Large intestine (tissue), 12 donors: Measurements from ENCODE around the gene DMAC2L. TPM values are rescaled to one million over a fixed set of nuclear protein-coding genes. Genes with fewer than 3 reads are reported as not detected.

Experiments
- DNase-seq, 2 donors: peaks; one replicate each; pipeline versions ENCODE4 v3.0.0 to v3.0.0-alpha.2; 2013
- H3K27ac ChIP-seq: one replicate; pipeline ENCODE4 v1.5.1; 2013; ENCODE audit warnings: low read length
- H3K27me3 ChIP-seq: 2 replicates; pipeline ENCODE4 v1.6.1; 2013; ENCODE audit warnings: low read length; ENCODE audit not compliant: control insufficient read depth, insufficient read depth
- H3K36me3 ChIP-seq: 2 replicates; pipeline ENCODE4 v1.6.1; 2013; ENCODE audit warnings: low read length; ENCODE audit not compliant: control insufficient read depth, insufficient read depth
- H3K4me1 ChIP-seq: one replicate; pipeline ENCODE4 v1.6.1; 2013; ENCODE audit warnings: low read length; ENCODE audit not compliant: control insufficient read depth, insufficient read depth
- H3K4me3 ChIP-seq: one replicate; pipeline ENCODE4 v1.5.1; 2013; ENCODE audit warnings: low read length
- H3K9me3 ChIP-seq: one replicate; pipeline ENCODE4 v1.6.1; 2013; ENCODE audit warnings: mild to moderate bottlenecking, low read depth, low read length, moderate library complexity; ENCODE audit not compliant: control insufficient read depth
- WGBS: methylation state at CpG from one replicate; pipeline ENCODE4 v1.1.5; 2013; ENCODE audit warnings: low lambda C conversion rate; ENCODE audit not compliant: insufficient coverage; 5-methylcytosine and 5-hydroxymethylcytosine counted together
- long read RNA-seq, 11 donors: transcript quantifications; one replicate each; lab custom pipeline, GENCODE V29; 2026
- polyA plus RNA-seq: library from polyadenylated mRNA; unstranded; fragments of 120-200 nt; gene quantifications from one replicate; pipeline ENCODE4 v1.2.1, GENCODE V29; 2013

DMAC2L gene, protein sequence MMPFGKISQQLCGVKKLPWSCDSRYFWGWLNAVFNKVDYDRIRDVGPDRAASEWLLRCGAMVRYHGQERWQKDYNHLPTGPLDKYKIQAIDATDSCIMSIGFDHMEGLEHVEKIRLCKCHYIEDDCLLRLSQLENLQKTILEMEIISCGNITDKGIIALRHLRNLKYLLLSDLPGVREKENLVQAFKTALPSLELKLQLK
- 17.7 TPM for polyA plus RNA-seq
- long read RNA-seq, donor 1, partial matches to known transcripts = 7 of 8 reads
- long read RNA-seq, donor 1, other reads (novel, unspliced or antisense) = 0 of 8 reads
- long read RNA-seq, donor 2, transcript ATP5S-207 (5 exons, 2,008 nt) = major isoform, 7 of 19 reads
- long read RNA-seq, donor 2, partial matches to known transcripts = 6 of 19 reads
- long read RNA-seq, donor 2, other reads (novel, unspliced or antisense) = 6 of 19 reads
- long read RNA-seq, donor 3 = 0 reads
- long read RNA-seq, donor 4, partial matches to known transcripts = 0 of 1 reads
- long read RNA-seq, donor 4, other reads (novel, unspliced or antisense) = 0 of 1 reads
- long read RNA-seq, donor 5, partial matches to known transcripts = 8 of 12 reads
- long read RNA-seq, donor 5, other reads (novel, unspliced or antisense) = 0 of 12 reads
- long read RNA-seq, donor 6, partial matches to known transcripts = 0 of 4 reads
- long read RNA-seq, donor 6, other reads (novel, unspliced or antisense) = 0 of 4 reads
- long read RNA-seq, donor 7 = 0 reads
- long read RNA-seq, donor 8, partial matches to known transcripts = 0 of 4 reads
- long read RNA-seq, donor 8, other reads (novel, unspliced or antisense) = 0 of 4 reads
- long read RNA-seq, donor 9, transcript ATP5S-207 (5 exons, 2,008 nt) = major isoform, 8 of 9 reads
- long read RNA-seq, donor 9, partial matches to known transcripts = 0 of 9 reads
- long read RNA-seq, donor 9, other reads (novel, unspliced or antisense) = 0 of 9 reads
- long read RNA-seq, donor 10, transcript ATP5S-207 (5 exons, 2,008 nt) = major isoform, 5 of 6 reads
- long read RNA-seq, donor 10, partial matches to known transcripts = 0 of 6 reads
- long read RNA-seq, donor 10, other reads (novel, unspliced or antisense) = 0 of 6 reads
- long read RNA-seq, donor 11, partial matches to known transcripts = 0 of 7 reads
- long read RNA-seq, donor 11, other reads (novel, unspliced or antisense) = 0 of 7 reads

DNA sequence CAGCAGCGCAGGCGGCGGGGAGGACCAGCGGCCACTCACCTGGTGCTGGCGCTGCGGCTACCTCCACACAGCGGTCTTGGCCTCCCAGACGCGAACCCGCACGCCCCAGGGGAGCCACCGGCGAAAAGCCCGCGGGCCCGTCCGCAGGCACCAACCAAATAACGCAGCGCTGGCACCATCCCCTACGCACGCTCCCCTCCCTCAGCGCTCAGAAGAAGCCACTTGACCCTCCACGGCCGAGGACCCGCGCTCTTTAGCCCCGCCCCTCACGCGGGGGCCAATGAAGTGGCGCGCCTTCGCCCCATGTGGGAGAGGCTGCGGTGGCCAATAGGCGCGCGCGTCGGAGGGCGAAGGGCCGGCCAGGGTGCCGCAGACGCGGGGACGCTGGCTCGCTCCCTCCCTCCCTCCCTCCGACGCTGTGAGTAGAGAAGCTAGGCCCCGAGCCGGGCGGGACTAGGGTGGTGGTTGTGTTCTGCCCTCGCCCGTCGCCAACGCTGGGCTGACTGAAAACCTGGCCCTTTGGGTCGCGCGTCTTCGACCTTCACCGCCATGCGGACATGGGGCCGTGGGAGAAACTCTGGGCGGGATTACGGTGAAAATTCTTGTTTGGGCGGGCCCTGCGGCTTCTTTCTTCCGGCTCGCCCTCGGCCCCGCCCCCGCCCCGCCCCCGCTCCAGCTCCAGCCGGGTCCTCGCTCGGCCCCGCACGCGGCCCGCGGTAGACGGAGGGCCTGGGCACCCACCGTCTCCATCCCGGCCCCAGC lies at the start of gene DMAC2L, which contains the start of gene L2HGDH:
Gene DMAC2L, plus strand, starts transcription at position 353 of the 762 bp plus-strand sequence. CDS start 9,164 bp downstream, outside the sequence.
Gene L2HGDH, minus strand, starts transcription at position 258 of the 762 bp plus-strand sequence. Its CDS starts 79 bp downstream, at position 179.
- Histone ChIP-seq H3K9me3 (no peaks in the 10 kb centered on the region), H3K36me3 (peaks cover 3% of the 10 kb centered on the region), H3K27ac (peak within 1 kb of the TSS; percentile 94), H3K4me3 (peak within 1 kb of the TSS; percentile 92), H3K4me1 (peaks cover 3% of the 10 kb centered on the region), H3K27me3 (no peaks in the 10 kb centered on the region)
- peak; percentile 95 to 98 for DNase-seq
- no CpG with 5 or more reads among the region's 83 CpGs for WGBS

DNA sequence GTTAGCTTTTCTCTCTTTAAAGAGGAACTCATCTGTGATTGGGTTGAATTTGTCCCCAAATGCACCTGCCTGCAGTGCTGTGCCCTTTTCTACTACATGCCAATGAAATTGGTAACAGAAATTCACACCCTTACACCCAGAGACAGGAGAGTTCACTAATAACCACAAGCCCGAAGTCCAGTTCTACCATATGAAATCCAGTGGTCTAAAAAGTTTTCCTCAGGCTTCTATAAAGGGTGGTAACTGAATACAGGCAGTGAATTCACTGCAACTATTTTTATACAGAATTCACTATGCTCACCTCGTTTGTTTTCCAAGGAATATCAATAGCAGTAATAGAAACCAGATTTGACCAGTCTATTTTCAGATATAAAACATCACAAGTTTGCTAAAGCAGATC lies 49.3 kb upstream of the DMAC2L start:
- DNase-seq = no peak
- Histone ChIP-seq H3K36me3 (peaks cover 3% of the 10 kb centered on the region), H3K4me1 (no peaks in the 10 kb centered on the region), H3K4me3 (no peak overlapping the region), H3K27me3 (no peaks in the 10 kb centered on the region), H3K27ac (no peak overlapping the region), H3K9me3 (no peaks in the 10 kb centered on the region)
- no CpG with 5 or more reads among the region's 2 CpGs for WGBS

DNA sequence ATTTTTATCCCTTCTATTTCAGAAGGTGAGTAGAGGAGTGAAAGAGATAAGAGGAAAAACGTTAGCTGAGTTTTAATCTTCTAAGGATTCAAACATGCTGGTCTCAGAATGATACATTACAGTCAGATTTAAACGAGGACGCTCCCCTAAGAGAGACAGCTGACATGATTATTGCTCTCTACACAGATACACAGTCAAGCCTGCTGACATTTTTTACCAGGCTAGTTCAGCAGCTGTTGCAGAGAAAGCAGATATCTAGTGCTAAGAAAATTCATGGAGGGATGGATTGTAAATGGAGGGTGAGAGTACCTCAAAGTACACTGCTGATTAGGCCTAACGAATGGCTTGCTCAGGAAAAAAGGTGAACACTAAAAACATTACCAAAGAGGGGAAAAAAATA lies 48.8 kb upstream of the DMAC2L start:
- Histone ChIP-seq H3K4me3 (no peak overlapping the region), H3K27me3 (no peaks in the 10 kb centered on the region), H3K27ac (no peak overlapping the region), H3K36me3 (peaks cover 3% of the 10 kb centered on the region), H3K4me1 (no peaks in the 10 kb centered on the region), H3K9me3 (no peaks in the 10 kb centered on the region)
- WGBS = 87% methylated on average over 3 of the region's 4 CpGs
- no peak for DNase-seq

DNA sequence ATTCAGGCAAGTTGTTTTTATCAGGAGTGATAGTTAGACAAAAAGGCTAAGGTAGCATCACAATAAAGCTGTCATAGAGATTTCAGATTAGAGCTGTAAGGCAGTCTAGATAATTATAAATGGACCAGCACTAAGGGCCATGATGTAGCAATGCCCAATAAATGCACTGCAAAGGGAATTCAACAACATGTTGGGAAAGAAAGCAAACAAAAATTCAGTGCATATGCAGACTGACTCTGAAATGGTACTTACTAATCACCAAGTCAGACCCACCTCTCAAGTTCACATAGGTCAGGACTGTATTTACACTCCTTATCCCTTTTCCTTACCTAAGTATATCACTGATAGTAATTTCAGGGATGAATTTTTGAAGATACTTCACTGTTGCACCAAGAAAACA lies 47.1 kb upstream of the DMAC2L start:
- H3K36me3 ChIP-seq = peaks cover 3% of the 10 kb centered on the region
- H3K9me3 ChIP-seq = no peaks in the 10 kb centered on the region
- no peak overlapping the region for H3K4me3 ChIP-seq
- no peak overlapping the region for H3K27ac ChIP-seq
- no peaks in the 10 kb centered on the region for H3K4me1 ChIP-seq
- H3K27me3 ChIP-seq = no peaks in the 10 kb centered on the region
- DNase-seq = no peak

DNA sequence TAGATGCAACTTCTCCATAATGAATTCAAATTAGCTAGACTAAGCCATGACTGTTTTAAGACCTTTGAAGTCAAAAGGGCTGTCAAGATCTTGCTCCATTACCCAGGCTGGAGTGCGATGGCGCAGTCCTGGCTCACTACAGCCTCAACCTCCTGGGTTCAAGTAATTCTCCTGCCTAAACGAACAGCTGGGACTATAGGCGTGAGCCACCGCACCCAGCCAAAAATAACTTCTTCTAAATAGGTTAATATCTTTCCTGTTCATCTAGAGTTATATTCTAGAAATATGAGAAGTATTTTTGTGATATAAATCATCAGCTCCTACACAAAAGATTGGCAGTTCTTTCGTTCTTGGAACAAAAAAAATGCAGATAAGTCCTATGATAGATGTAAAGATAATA lies 41.2 kb upstream of the DMAC2L start:
- peaks cover 3% of the 10 kb centered on the region for H3K36me3 ChIP-seq
- H3K4me3 ChIP-seq = no peak overlapping the region
- 100% methylated on average over 1 of the region's 6 CpGs for WGBS
- no peaks in the 10 kb centered on the region for H3K9me3 ChIP-seq
- no peak for DNase-seq
- no peaks in the 10 kb centered on the region for H3K27me3 ChIP-seq
- H3K27ac ChIP-seq = no peak overlapping the region
- H3K4me1 ChIP-seq = no peaks in the 10 kb centered on the region

DNA sequence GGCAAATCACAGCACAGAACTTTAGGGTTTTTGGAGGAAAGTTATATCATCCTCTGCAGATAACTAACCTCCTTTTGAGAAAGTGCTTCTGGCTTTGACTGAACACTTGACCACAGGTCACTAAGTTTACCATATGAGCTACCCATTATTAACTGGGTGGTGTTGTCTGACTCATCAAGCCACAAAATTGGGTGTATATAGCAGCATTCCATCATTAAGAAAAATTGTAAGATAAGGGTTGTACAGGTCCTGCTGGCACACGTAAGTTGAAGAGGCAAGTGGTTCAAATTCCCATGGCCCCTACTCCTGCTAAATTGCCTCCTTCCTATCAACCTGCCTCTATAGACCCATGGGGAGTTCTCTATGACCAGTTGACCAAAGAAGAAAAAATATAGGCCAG lies 39.6 kb upstream of the DMAC2L start:
- Histone ChIP-seq H3K9me3 (no peaks in the 10 kb centered on the region), H3K27ac (no peak overlapping the region), H3K27me3 (no peaks in the 10 kb centered on the region), H3K36me3 (peaks cover 7% of the 10 kb centered on the region), H3K4me3 (no peak overlapping the region), H3K4me1 (no peaks in the 10 kb centered on the region)
- WGBS = no CpG with 5 or more reads among the region's 1 CpG
- no peak for DNase-seq

DNA sequence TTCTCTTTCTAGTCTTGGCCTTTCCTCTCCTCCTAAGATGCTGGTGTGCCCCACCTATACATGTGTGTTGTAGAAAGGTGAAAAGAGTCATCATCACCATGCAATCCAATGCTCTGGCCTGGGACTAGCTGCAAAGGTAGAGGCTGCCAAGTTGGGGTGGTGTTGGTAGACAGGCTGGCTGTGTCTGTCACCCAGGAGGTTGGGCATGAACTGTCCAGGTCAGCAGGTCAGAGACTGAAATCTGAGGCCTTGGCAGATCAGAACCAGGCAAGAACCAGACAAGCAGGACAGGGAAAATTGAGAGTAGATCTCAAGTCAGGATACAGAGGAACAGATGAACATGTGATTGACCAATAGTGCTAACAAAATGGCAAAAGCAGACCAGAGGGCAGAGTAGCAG lies 26.3 kb upstream of the DMAC2L start:
- H3K4me3 ChIP-seq = no peak overlapping the region
- H3K27me3 ChIP-seq = no peaks in the 10 kb centered on the region
- DNase-seq = no peak
- no peak overlapping the region for H3K27ac ChIP-seq
- H3K36me3 ChIP-seq = peaks cover 10% of the 10 kb centered on the region
- H3K9me3 ChIP-seq = no peaks in the 10 kb centered on the region
- no peaks in the 10 kb centered on the region for H3K4me1 ChIP-seq

DNA sequence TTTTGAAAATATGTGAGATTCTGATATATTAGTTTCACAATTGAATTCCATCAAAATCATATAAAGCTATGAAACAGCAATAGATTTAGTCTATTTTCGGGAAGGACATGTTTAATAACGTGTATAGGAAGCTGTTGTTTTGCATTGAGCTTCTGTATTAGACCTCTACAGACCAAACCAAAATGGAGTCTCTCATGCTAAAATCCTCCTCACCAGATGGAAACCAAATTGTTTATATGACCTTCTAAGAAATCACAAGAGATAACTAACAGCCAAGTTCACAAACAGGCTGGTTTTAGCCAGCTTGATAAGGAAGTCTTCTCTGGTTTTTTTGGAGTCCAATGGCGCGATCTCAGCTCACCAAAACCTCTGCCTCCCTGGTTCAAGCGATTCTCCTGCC lies 24.0 kb upstream of the DMAC2L start:
- Histone ChIP-seq H3K9me3 (no peaks in the 10 kb centered on the region), H3K4me3 (no peak overlapping the region), H3K4me1 (no peaks in the 10 kb centered on the region), H3K27me3 (no peaks in the 10 kb centered on the region), H3K27ac (no peak overlapping the region), H3K36me3 (peaks cover 7% of the 10 kb centered on the region)
- WGBS = no CpG with 5 or more reads among the region's 5 CpGs
- no peak for DNase-seq

DNA sequence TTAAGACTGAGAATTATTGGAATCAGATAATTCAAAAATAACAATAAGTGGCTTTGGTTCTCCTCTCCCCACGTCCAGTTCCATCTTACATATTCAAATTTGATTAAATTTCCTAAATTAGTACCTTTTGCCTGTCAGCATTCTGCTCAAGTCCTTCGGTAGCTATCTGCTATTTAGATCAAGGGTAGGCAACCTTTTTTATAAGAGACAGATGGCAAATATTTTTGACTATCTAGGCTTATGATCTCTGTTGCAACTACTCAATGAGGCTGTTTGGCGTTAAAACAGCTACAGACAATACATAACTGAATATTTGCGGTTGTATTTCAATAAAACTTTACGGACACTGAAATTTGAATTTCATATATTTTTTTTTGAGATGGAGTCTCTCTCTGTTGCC lies 21.8 kb upstream of the DMAC2L start:
- H3K4me3 ChIP-seq = no peak overlapping the region
- no peak for DNase-seq
- no peaks in the 10 kb centered on the region for H3K27me3 ChIP-seq
- 100% methylated on average over 4 of the region's 5 CpGs for WGBS
- H3K9me3 ChIP-seq = no peaks in the 10 kb centered on the region
- H3K36me3 ChIP-seq = peaks cover 7% of the 10 kb centered on the region
- no peaks in the 10 kb centered on the region for H3K4me1 ChIP-seq
- H3K27ac ChIP-seq = no peak overlapping the region

DNA sequence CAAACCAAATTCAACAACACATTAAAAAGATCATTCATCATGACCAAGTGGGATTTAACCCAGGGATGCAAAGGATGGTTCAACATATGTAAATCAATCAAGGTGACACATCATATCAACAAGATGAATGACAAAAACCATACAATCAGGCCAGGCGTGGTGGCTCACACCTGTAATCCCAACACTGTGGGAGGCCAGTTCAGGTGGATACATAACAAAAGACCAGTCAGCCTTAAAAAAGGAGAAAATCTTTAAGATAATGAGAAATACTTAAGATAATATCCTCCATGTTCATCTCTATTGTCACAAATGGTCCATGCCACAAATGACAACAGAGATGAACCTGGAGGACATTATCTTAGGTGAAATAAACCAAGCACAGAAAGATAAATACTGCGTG lies 12.5 kb upstream of the DMAC2L start:
- WGBS = no CpG with 5 or more reads among the region's 2 CpGs
- Histone ChIP-seq H3K4me3 (no peak overlapping the region), H3K36me3 (no peaks in the 10 kb centered on the region), H3K27ac (no peak overlapping the region), H3K27me3 (no peaks in the 10 kb centered on the region), H3K9me3 (no peaks in the 10 kb centered on the region), H3K4me1 (peaks cover 2% of the 10 kb centered on the region)
- no peak for DNase-seq
